Measurements from ENCODE around the gene PGLYRP4.

PGLYRP4 gene

GRCh38 chr1:153359241-153359640 lies 10.6 kb upstream of the PGLYRP4 start:
- Histone ChIP-seq H3K9ac (ENCODE audit: low read length) (no peak overlapping the region), H3K4me3 (ENCODE audit: low read length) (no peak overlapping the region), H3K27ac (ENCODE audit: low read depth, low read length) (no peak overlapping the region), H3K36me3 (ENCODE audit: control insufficient read depth, insufficient read depth, low read length) (no peaks in the 10 kb centered on the region), H3K4me1 (ENCODE audit: control insufficient read depth, insufficient read depth, low read length) (no peaks in the 10 kb centered on the region), H3K27me3 (ENCODE audit: control insufficient read depth, insufficient read depth, low read length) (no peaks in the 10 kb centered on the region)

GRCh38 chr1:153358691-153358975 lies 10.0 kb upstream of the PGLYRP4 start:
- Histone ChIP-seq H3K9ac (ENCODE audit: low read length) (no peak overlapping the region), H3K36me3 (ENCODE audit: control insufficient read depth, insufficient read depth, low read length) (no peaks in the 10 kb centered on the region), H3K27me3 (ENCODE audit: control insufficient read depth, insufficient read depth, low read length) (no peaks in the 10 kb centered on the region), H3K4me3 (ENCODE audit: low read length) (no peak overlapping the region), H3K27ac (ENCODE audit: low read depth, low read length) (no peak overlapping the region), H3K4me1 (ENCODE audit: control insufficient read depth, insufficient read depth, low read length) (no peaks in the 10 kb centered on the region)

- H3K36me3 ChIP-seq (ENCODE audit: control insufficient read depth, insufficient read depth, low read length): no peaks in the 10 kb centered on the region
- no peak within 1 kb of the TSS for H3K4me3 ChIP-seq (ENCODE audit: low read length)
- H3K27me3 ChIP-seq (ENCODE audit: control insufficient read depth, insufficient read depth, low read length): no peaks in the 10 kb centered on the region
- no peak within 1 kb of the TSS for H3K27ac ChIP-seq (ENCODE audit: low read depth, low read length)
- no peaks in the 10 kb centered on the region for H3K4me1 ChIP-seq (ENCODE audit: control insufficient read depth, insufficient read depth, low read length)
- no peak within 1 kb of the TSS for H3K9ac ChIP-seq (ENCODE audit: low read length)
Observed at GRCh38 chr1:153357853-153358690, 9.4 kb upstream of the PGLYRP4 start, which contains the start of gene S100A9. Gene S100A9, plus strand, starts transcription at chr1:153357854. Its CDS starts 430 bp downstream, at chr1:153358284.

GRCh38 chr1:153357076-153357852 lies 8.6 kb upstream of the PGLYRP4 start:
- Histone ChIP-seq H3K27ac (ENCODE audit: low read depth, low read length) (no peak overlapping the region), H3K36me3 (ENCODE audit: control insufficient read depth, insufficient read depth, low read length) (no peaks in the 10 kb centered on the region), H3K4me1 (ENCODE audit: control insufficient read depth, insufficient read depth, low read length) (no peaks in the 10 kb centered on the region), H3K27me3 (ENCODE audit: control insufficient read depth, insufficient read depth, low read length) (no peaks in the 10 kb centered on the region), H3K4me3 (ENCODE audit: low read length) (no peak overlapping the region), H3K9ac (ENCODE audit: low read length) (no peak overlapping the region)

GRCh38 chr1:153356392-153357075 lies 7.9 kb upstream of the PGLYRP4 start:
- Histone ChIP-seq H3K9ac (ENCODE audit: low read length) (no peak overlapping the region), H3K4me3 (ENCODE audit: low read length) (no peak overlapping the region), H3K4me1 (ENCODE audit: control insufficient read depth, insufficient read depth, low read length) (no peaks in the 10 kb centered on the region), H3K27ac (ENCODE audit: low read depth, low read length) (no peak overlapping the region), H3K27me3 (ENCODE audit: control insufficient read depth, insufficient read depth, low read length) (no peaks in the 10 kb centered on the region), H3K36me3 (ENCODE audit: control insufficient read depth, insufficient read depth, low read length) (no peaks in the 10 kb centered on the region)

GRCh38 chr1:153355445-153356071 lies 6.9 kb upstream of the PGLYRP4 start:
- Histone ChIP-seq H3K4me1 (ENCODE audit: control insufficient read depth, insufficient read depth, low read length) (no peaks in the 10 kb centered on the region), H3K9ac (ENCODE audit: low read length) (no peak overlapping the region), H3K36me3 (ENCODE audit: control insufficient read depth, insufficient read depth, low read length) (no peaks in the 10 kb centered on the region), H3K27me3 (ENCODE audit: control insufficient read depth, insufficient read depth, low read length) (no peaks in the 10 kb centered on the region), H3K27ac (ENCODE audit: low read depth, low read length) (no peak overlapping the region), H3K4me3 (ENCODE audit: low read length) (no peak overlapping the region)

GRCh38 chr1:153354515-153355193 lies 6.0 kb upstream of the PGLYRP4 start:
- no peaks in the 10 kb centered on the region for H3K36me3 ChIP-seq (ENCODE audit: control insufficient read depth, insufficient read depth, low read length)
- H3K4me3 ChIP-seq (ENCODE audit: low read length): no peak overlapping the region
- H3K27me3 ChIP-seq (ENCODE audit: control insufficient read depth, insufficient read depth, low read length): no peaks in the 10 kb centered on the region
- no peak overlapping the region for H3K9ac ChIP-seq (ENCODE audit: low read length)
- H3K27ac ChIP-seq (ENCODE audit: low read depth, low read length): no peak overlapping the region
- H3K4me1 ChIP-seq (ENCODE audit: control insufficient read depth, insufficient read depth, low read length): no peaks in the 10 kb centered on the region

- Histone ChIP-seq H3K4me1 (ENCODE audit: control insufficient read depth, insufficient read depth, low read length) (no peaks in the 10 kb centered on the region), H3K27me3 (ENCODE audit: control insufficient read depth, insufficient read depth, low read length) (no peaks in the 10 kb centered on the region), H3K4me3 (ENCODE audit: low read length) (no peak overlapping the region), H3K9ac (ENCODE audit: low read length) (no peak overlapping the region), H3K27ac (ENCODE audit: low read depth, low read length) (no peak overlapping the region), H3K36me3 (ENCODE audit: control insufficient read depth, insufficient read depth, low read length) (no peaks in the 10 kb centered on the region)
Observed at GRCh38 chr1:153353226-153353947, 4.7 kb upstream of the PGLYRP4 start.

- Histone ChIP-seq H3K9ac (ENCODE audit: low read length) (no peak overlapping the region), H3K27ac (ENCODE audit: low read depth, low read length) (no peak overlapping the region), H3K4me3 (ENCODE audit: low read length) (no peak overlapping the region), H3K4me1 (ENCODE audit: control insufficient read depth, insufficient read depth, low read length) (no peaks in the 10 kb centered on the region), H3K27me3 (ENCODE audit: control insufficient read depth, insufficient read depth, low read length) (no peaks in the 10 kb centered on the region), H3K36me3 (ENCODE audit: control insufficient read depth, insufficient read depth, low read length) (no peaks in the 10 kb centered on the region)
Observed at GRCh38 chr1:153352523-153352922, 3.9 kb upstream of the PGLYRP4 start.

- Histone ChIP-seq H3K36me3 (ENCODE audit: control insufficient read depth, insufficient read depth, low read length) (no peaks in the 10 kb centered on the region), H3K27me3 (ENCODE audit: control insufficient read depth, insufficient read depth, low read length) (no peaks in the 10 kb centered on the region), H3K4me3 (ENCODE audit: low read length) (no peak overlapping the region), H3K27ac (ENCODE audit: low read depth, low read length) (no peak overlapping the region), H3K4me1 (ENCODE audit: control insufficient read depth, insufficient read depth, low read length) (no peaks in the 10 kb centered on the region), H3K9ac (ENCODE audit: low read length) (no peak overlapping the region)
Observed at GRCh38 chr1:153350321-153350957, 1.8 kb upstream of the PGLYRP4 start.
